ENCODE data around the gene KIAA1671.

DNA sequence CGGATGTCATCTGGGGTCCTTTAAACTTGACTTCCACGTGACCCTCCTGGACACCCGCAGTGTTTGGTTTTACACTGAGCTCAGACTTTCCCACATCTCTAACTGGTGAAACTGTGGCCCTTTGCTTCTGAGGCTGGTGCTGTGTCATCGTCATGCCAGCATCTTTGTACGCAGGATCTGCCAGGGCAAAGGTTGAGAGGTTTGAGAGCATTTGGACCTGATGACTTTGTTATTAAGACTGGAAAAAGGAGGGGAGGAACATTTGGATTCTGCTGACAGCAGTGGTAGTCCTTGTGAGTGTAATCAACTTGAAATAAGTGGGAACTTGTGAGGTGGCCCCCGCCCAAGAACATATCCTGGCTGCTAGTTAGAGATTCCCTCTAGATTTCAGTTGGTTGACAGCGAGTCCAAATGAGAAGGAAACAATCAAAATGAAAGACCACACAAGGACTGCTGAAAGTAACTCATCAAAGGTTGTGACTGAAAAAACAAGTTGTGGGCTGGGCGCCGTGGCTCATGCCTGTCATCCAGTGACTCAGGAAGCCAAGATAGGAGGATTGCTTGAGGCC, 102.5 kb downstream of the KIAA1671 start:
- TF ChIP-seq GATA2 (IDR thresholded peaks at IDR 0.05; ENCODE audit: low read depth, low read length) (no peak), GATA3 (IDR thresholded peaks at IDR 0.05; ENCODE audit: low read depth, low read length) (no peak)
